ENCODE data around the gene CADPS2. TPM values are rescaled to one million over a fixed set of nuclear protein-coding genes. Genes with fewer than 3 reads are reported as not detected.

CADPS2 gene
- total and polyA plus RNA-seq, 8 donors: 34.2 to 83.4 (median 64.6) TPM

DNA sequence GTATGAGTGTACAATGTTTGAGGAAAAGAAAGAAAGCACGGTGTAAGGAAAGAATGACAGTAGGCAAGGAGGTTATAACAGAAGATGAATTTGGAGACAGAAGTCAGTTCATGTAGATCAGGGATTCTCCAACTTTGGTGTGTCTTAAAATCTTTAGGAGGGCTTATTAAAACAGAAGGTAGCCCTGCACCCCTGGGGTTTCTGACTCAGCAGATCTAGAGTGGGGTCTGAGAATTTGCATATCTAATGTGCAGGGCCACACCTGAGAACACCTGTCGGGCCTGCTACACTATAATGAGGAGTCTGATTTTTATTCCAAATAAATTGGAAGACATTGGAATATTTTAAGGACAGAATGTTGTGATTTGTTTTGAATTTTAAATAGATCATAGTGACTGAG, 307.9 kb downstream of the CADPS2 start:
- Histone ChIP-seq H3K27me3 (no peaks in the 10 kb centered on the region), H3K4me3 (no peak overlapping the region), H3K4me1 (no peaks in the 10 kb centered on the region), H3K27ac (no peak overlapping the region), H3K9me3 (no peaks in the 10 kb centered on the region), H3K36me3 (peaks cover 0 to 6% of the 10 kb centered on the region in 2 donors)
- intact Hi-C loops (cut with DNase I): no loop called here
- TF ChIP-seq, protein P1, sequence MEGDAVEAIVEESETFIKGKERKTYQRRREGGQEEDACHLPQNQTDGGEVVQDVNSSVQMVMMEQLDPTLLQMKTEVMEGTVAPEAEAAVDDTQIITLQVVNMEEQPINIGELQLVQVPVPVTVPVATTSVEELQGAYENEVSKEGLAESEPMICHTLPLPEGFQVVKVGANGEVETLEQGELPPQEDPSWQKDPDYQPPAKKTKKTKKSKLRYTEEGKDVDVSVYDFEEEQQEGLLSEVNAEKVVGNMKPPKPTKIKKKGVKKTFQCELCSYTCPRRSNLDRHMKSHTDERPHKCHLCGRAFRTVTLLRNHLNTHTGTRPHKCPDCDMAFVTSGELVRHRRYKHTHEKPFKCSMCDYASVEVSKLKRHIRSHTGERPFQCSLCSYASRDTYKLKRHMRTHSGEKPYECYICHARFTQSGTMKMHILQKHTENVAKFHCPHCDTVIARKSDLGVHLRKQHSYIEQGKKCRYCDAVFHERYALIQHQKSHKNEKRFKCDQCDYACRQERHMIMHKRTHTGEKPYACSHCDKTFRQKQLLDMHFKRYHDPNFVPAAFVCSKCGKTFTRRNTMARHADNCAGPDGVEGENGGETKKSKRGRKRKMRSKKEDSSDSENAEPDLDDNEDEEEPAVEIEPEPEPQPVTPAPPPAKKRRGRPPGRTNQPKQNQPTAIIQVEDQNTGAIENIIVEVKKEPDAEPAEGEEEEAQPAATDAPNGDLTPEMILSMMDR (IDR thresholded peaks at IDR 0.05): no peak
- ATAC-seq (no peak), DNase-seq (no peak)

DNA sequence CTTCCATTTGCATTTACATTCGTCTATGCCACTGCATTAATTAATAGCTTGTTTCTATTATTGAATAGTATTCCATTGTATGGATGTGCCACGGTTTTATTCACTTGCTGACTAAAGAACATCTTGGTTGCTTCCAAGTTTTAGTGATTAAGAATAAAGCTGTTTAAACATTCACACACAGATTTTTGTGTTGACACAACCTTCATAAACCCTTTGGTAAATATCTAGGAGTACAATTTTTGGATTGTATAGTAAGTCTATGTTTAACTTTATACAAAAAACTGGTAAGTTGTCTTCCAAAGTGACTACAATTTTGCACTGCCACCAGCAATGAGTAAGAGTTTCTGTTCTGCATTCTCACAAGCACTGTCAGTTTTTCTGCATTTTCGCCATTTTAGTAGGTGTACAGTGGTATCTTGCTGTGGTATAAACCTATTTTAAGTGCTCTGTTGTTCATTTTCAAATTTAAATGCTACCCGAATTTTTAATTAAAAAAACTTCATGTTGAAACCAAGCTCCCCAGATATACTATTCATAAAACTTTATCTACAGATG, 308.7 kb downstream of the CADPS2 start:
- intact Hi-C loops (cut with DNase I): no loop called here
- Histone ChIP-seq H3K27me3 (no peaks in the 10 kb centered on the region), H3K36me3 (peaks cover 0 to 6% of the 10 kb centered on the region in 2 donors), H3K4me3 (no peak overlapping the region), H3K27ac (no peak overlapping the region), H3K4me1 (no peaks in the 10 kb centered on the region), H3K9me3 (no peaks in the 10 kb centered on the region)
- TF ChIP-seq, protein P1 (IDR thresholded peaks at IDR 0.05): no peak
- no peak for DNase-seq
- no peak for ATAC-seq

DNA sequence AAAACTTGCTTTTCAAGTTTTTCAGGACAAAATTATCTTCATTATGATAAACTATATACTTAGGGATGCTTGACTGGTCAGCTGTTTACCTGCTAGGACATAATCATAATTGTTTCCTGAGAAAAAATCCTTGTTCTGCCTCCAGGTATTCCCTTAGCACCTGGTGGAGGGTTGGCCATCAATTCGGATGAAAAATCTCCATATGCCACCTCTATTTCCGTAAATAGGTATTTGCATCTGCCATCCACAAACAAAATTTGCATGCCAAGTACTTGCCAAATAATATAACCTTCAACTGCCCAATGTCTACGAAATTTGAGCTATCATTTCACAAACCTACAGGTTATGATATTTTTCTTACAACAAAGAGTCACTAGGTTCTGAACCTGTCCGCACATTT, 313.6 kb downstream of the CADPS2 start:
- ATAC-seq: no peak
- TF ChIP-seq, protein P1 (IDR thresholded peaks at IDR 0.05): no peak

DNA sequence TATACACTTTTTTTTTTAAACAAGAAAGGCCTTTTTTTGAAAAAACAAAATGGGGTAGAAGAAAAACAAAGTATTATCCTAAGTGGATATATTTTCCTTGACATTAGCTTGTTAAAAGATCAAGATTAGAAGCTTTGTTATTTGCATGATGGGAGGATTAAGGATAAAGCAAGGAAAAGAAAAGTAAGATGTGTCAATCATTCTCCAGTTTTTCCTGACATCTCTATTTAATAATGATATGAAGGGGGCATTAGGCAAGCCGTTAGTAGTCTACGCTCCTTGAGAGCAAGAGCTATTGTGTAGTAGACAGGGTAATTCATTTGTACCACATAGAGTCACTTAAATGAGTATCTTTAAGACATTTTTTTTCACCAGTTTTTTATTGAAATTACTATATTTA, 324.9 kb downstream of the CADPS2 start:
- Histone ChIP-seq H3K36me3 (no peaks in the 10 kb centered on the region), H3K4me1 (peaks cover 0 to 2% of the 10 kb centered on the region in 2 donors), H3K4me3 (no peak overlapping the region), H3K27me3 (no peaks in the 10 kb centered on the region), H3K27ac (no peak overlapping the region), H3K9me3 (no peaks in the 10 kb centered on the region)
- ATAC-seq (no peak), DNase-seq (no peak)
- TF ChIP-seq, protein P1 (IDR thresholded peaks at IDR 0.05): no peak
- intact Hi-C loops (cut with DNase I): no loop called here

More for the DNA sequence above, 313.6 kb downstream of the CADPS2 start:
- Histone ChIP-seq H3K27ac (no peak overlapping the region), H3K27me3 (no peaks in the 10 kb centered on the region), H3K36me3 (peaks cover 0 to 6% of the 10 kb centered on the region in 2 donors), H3K4me3 (no peak overlapping the region), H3K4me1 (no peaks in the 10 kb centered on the region), H3K9me3 (peaks cover 0 to 3% of the 10 kb centered on the region in 2 donors)
- intact Hi-C loops (cut with DNase I): no loop called here
- DNase-seq: no peak

DNA sequence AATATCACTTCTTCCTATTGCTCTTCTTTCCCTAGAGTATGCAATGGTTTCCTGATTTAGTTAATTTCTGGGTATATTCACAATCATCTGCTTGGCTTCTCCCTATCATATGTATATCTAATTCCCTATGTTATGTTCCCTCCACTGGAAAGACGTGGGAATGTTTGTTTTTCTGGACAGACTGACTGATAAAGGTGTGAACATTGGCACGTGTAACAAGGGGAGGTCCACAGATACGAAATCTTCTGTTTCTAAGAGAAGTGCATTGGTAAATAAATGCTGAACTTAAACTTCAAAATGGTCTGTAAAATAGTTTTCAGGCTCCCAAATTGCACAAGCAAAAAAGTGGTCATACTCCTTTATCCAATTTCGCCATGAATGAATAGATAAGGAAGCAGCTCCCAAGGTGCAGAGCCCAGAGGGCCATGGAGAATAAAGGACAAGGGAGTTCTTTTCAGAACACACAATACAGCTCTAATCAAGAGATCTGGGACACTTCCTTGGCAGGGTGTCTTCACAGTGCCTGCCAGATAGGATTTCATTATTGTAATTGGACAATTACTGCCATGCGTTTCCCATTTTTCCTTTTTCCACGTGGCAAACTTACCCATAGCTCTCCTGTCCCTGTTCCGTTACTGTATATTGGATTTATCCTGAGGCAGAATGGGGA, 329.3 kb downstream of the CADPS2 start:
- no peak overlapping the region for H3K27ac ChIP-seq
- no peak overlapping the region for H3K4me3 ChIP-seq
- ATAC-seq (no peak), DNase-seq (peak in 1 of 4 donors; percentile 15)
- H3K9me3 ChIP-seq: no peaks in the 10 kb centered on the region
- TF ChIP-seq, protein P1 (IDR thresholded peaks at IDR 0.05): no peak
- H3K4me1 ChIP-seq: peaks cover 0 to 6% of the 10 kb centered on the region in 2 donors
- no peaks in the 10 kb centered on the region for H3K36me3 ChIP-seq
- intact Hi-C loops (cut with DNase I): no loop called here
- no peaks in the 10 kb centered on the region for H3K27me3 ChIP-seq
